ENCODE results near the gene NAV3. TPM values are rescaled to one million over a fixed set of nuclear protein-coding genes. Genes with fewer than 3 reads are reported as not detected.

The NAV3 gene
- total and polyA plus RNA-seq, 2 of the 4 experiments (the other 2 are of a cell fraction) = 25.5 to 106 TPM

GRCh38 chr12:78186670-78187069, 356.0 kb downstream of the NAV3 start:
- ATAC-seq (ENCODE audit: low read depth) (no peak), DNase-seq (no peak)
- no peak overlapping the region for H2AK5ac ChIP-seq (ENCODE audit: low read depth, low read length)
- no peaks in the 10 kb centered on the region for H3K9me3 ChIP-seq (ENCODE audit: control insufficient read depth, insufficient read depth, low read length)
- H3K4ac ChIP-seq (ENCODE audit: low read depth, low read length) = no peak overlapping the region
- no peak overlapping the region for H2AFZ ChIP-seq (replicated peaks; ENCODE audit: low read length, poor library complexity)
- no peak overlapping the region for H3K23ac ChIP-seq (ENCODE audit: low read depth, low read length)
- H3K18ac ChIP-seq (ENCODE audit: low read depth, low read length) = no peak overlapping the region; the same call in 1 of the 2 replicates
- no peaks in the 10 kb centered on the region for H3K27me3 ChIP-seq (ENCODE audit: control insufficient read depth, insufficient read depth, low read length)
- H2BK15ac ChIP-seq (ENCODE audit: low read depth, low read length) = no peak overlapping the region
- dilution Hi-C loops (cut with HindIII; ENCODE audit: low sequenced_read_pairs, unreplicated experiment) = no loop called here
- WGBS, 2 experiments (ENCODE audit: extremely low coverage in 2 of 2, insufficient read length in 1 of 2) = no CpG with 5 or more reads among the region's 1 CpG
- H3K4me3 ChIP-seq (ENCODE audit: insufficient read depth, low read depth, low read length) = no peak overlapping the region
- peaks cover 7% of the 10 kb centered on the region; the same call in 1 of the 2 replicates for H3K4me1 ChIP-seq (ENCODE audit: control insufficient read depth, insufficient read depth, low read length)
- ChIA-PET POLR2A (ENCODE audit: unreplicated experiment) (no interaction called here), CTCF (interaction anchor here (0.6 kb wide), 1 partner anchor 216 kb away, joined by 3 read pairs; no protein-coding TSS in a partner anchor)
- no peak overlapping the region for H2BK120ac ChIP-seq (ENCODE audit: low read depth, low read length)
- no peak overlapping the region for H3K9ac ChIP-seq (ENCODE audit: low read depth, low read length)
- no peak overlapping the region for H4K91ac ChIP-seq (ENCODE audit: insufficient read depth, low read depth, low read length)
- H4K8ac ChIP-seq (ENCODE audit: low read depth in 2 of 2, low read length in 2 of 2) = no peak overlapping the region
- H3K27ac ChIP-seq (ENCODE audit: insufficient read depth, low read length) = no peak overlapping the region
- no peak for TF ChIP-seq MAZ (IDR thresholded peaks at IDR 0.05; ENCODE audit: borderline replicate concordance, low read depth, low read length)
- no peak for TF ChIP-seq MXI1 (IDR thresholded peaks at IDR 0.05; ENCODE audit: borderline replicate concordance, low read depth, low read length)
- TF ChIP-seq BHLHE40 (IDR thresholded peaks at IDR 0.05; ENCODE audit: low read depth, low read length) = no peak
- no peak for TF ChIP-seq RAD21 (IDR thresholded peaks at IDR 0.05; ENCODE audit: low read length)
- TF ChIP-seq RFX5 (IDR thresholded peaks at IDR 0.05; ENCODE audit: low read depth, low read length) = no peak
- TF ChIP-seq MAFK (IDR thresholded peaks at IDR 0.05; ENCODE audit: low read depth, low read length) = no peak
- no peak for TF ChIP-seq RCOR1 (IDR thresholded peaks at IDR 0.05; ENCODE audit: insufficient replicate concordance, low read length)
- no peak for TF ChIP-seq NFE2L2 (IDR thresholded peaks at IDR 0.05; ENCODE audit: low read depth, low read length)
- no peak for TF ChIP-seq FOS (IDR thresholded peaks at IDR 0.05; ENCODE audit: low read depth, low read length)
- TF ChIP-seq ELK1 (IDR thresholded peaks at IDR 0.05; ENCODE audit: borderline replicate concordance, low read depth, low read length) = no peak
- TF ChIP-seq CHD1 (IDR thresholded peaks at IDR 0.05; ENCODE audit: low read depth, low read length) = no peak
- no peak for TF ChIP-seq CTCF (conservative IDR thresholded peaks at IDR 0.05; ENCODE audit: low read depth, low read length)
- no peak overlapping the region for H3K14ac ChIP-seq (replicated peaks; ENCODE audit: low read depth, low read length)
- no peaks in the 10 kb centered on the region for H4K20me1 ChIP-seq (ENCODE audit: insufficient read depth, low read length)
- in situ Hi-C loops (cut with MboI; ENCODE audit: low sequenced_read_pairs) = loop anchor here (10.0 to 25.0 kb wide), 2 partner anchors 988 to 1176 kb away; no protein-coding TSS in a partner anchor
- no peak overlapping the region for H4K5ac ChIP-seq (ENCODE audit: low read depth, low read length)
- no peaks in the 10 kb centered on the region for H3K9me1 ChIP-seq (ENCODE audit: insufficient read depth, low read length)
- peaks cover 0 to 7% of the 10 kb centered on the region in 2 experiments; a peak in 1 of 4 replicates for H3K79me1 ChIP-seq (ENCODE audit: low read depth in 1 of 2, low read length in 2 of 2)
- no TSS peak for BruUV-seq (replicated peaks)
- no peak overlapping the region for H2BK20ac ChIP-seq (ENCODE audit: low read depth, low read length)
- no peak overlapping the region for H3K4me2 ChIP-seq (ENCODE audit: low read depth, low read length)
- H3K56ac ChIP-seq (ENCODE audit: extremely low read depth, insufficient read depth, low read length) = no peak overlapping the region
- peak overlapping the region; percentile 8 for H2BK5ac ChIP-seq (ENCODE audit: low read depth, low read length, poor library complexity, severe bottlenecking)
- H3K36me3 ChIP-seq (ENCODE audit: control insufficient read depth, insufficient read depth, low read length) = peaks cover 2% of the 10 kb centered on the region; the same call in 1 of the 2 replicates
- intact Hi-C loops (cut with micrococcal nuclease) = loop anchor here (10.0 kb wide), 4 partner anchors 238 to 1188 kb away; partner anchors contain the start of gene SYT1
- H2AK9ac ChIP-seq (replicated peaks; ENCODE audit: low read depth, low read length, poor library complexity) = no peak overlapping the region

Measured in IMR-90 (cell line).